WTC11 (cell line): ENCODE measurements around the gene ROS1. TPM values are rescaled to one million over a fixed set of nuclear protein-coding genes. Genes with fewer than 3 reads are reported as not detected.

Source experiments
- ATAC-seq: fragments of 200-7000 bp; cut with Tn5 transposase; 2 replicates; pipeline ENCODE4 v1.10.0; 2021; ENCODE audit warnings: mild to moderate bottlenecking, moderate library complexity
- CTCF ChIA-PET: fragments of 300-600 bp; sonication (Branson Sonifier 250); formaldehyde crosslinking; loops from one replicate; lab custom pipeline; 2021; ENCODE audit warnings: antibody characterized with exemption; lab: Charles Lee
- POLR2A ChIA-PET: fragments of 350-600 bp; sonication (Branson Sonifier 250); formaldehyde crosslinking; loops from one replicate; lab custom pipeline; 2021; ENCODE audit warnings: antibody characterized with exemption; lab: Charles Lee
- DNase-seq: peaks from one replicate; pipeline ENCODE4 v3.0.0; 2021; ENCODE audit warnings: low spot score
- H3K27ac Mint-ChIP-seq: 2 replicates; pipeline ENCODE4 v1.8.0; 2021; ENCODE audit warnings: mixed read lengths
- H3K27me3 Mint-ChIP-seq: 2 replicates; pipeline ENCODE4 v1.8.0; 2021; ENCODE audit warnings: low read depth, mild to moderate bottlenecking, moderate library complexity, mixed read lengths
- H3K36me3 Mint-ChIP-seq: 2 replicates; pipeline ENCODE4 v1.8.0; 2021; ENCODE audit warnings: mixed read lengths
- H3K4me1 Mint-ChIP-seq: 2 replicates; pipeline ENCODE4 v1.8.0; 2022; ENCODE audit warnings: mixed read lengths
- H3K4me3 Mint-ChIP-seq: 2 replicates; pipeline ENCODE4 v1.8.0; 2021; ENCODE audit warnings: mild to moderate bottlenecking, moderate library complexity, mixed read lengths
- H3K9me3 Mint-ChIP-seq: 2 replicates; pipeline ENCODE4 v1.8.0; 2021; ENCODE audit warnings: mixed read lengths
- ATF1 ChIP-seq: sonication (generic); formaldehyde crosslinking; IDR thresholded peaks from 2 replicates; pipeline ENCODE4 v1.8.1; 2023; ENCODE audit warnings: mild to moderate bottlenecking, moderate library complexity, missing genetic modification reagents
- ATF3 ChIP-seq: sonication (generic); formaldehyde crosslinking; conservative IDR thresholded peaks from 2 replicates; pipeline ENCODE4 v1.8.1; 2022; ENCODE audit warnings: mild to moderate bottlenecking, missing genetic modification reagents
- CBFB ChIP-seq: sonication (generic); formaldehyde crosslinking; IDR thresholded peaks from 2 replicates; pipeline ENCODE4 v1.8.1; 2022; ENCODE audit warnings: mild to moderate bottlenecking, low read depth, missing genetic modification reagents
- E2F1 ChIP-seq: sonication (generic); formaldehyde crosslinking; IDR thresholded peaks from 2 replicates; pipeline ENCODE4 v1.8.0; 2022; ENCODE audit warnings: mild to moderate bottlenecking, missing genetic modification reagents
- E2F5 ChIP-seq: sonication (generic); formaldehyde crosslinking; IDR thresholded peaks from 2 replicates; pipeline ENCODE4 v1.8.1; 2022; ENCODE audit warnings: mild to moderate bottlenecking, moderate library complexity, missing genetic modification reagents
- ERG ChIP-seq: fragments of 250-450 bp; sonication (Bioruptor Pico); IDR thresholded peaks from 2 replicates; pipeline ENCODE4 v1.8.0; 2021; ENCODE audit warnings: mild to moderate bottlenecking
- GABPB1 ChIP-seq: sonication (generic); formaldehyde crosslinking; IDR thresholded peaks from 2 replicates; pipeline ENCODE4 v1.8.1; 2023; ENCODE audit warnings: mild to moderate bottlenecking, missing genetic modification reagents
- GRHL2 ChIP-seq: fragments of 250-450 bp; sonication (Bioruptor Pico); IDR thresholded peaks from 2 replicates; pipeline ENCODE4 v1.8.0; 2022; ENCODE audit warnings: mild to moderate bottlenecking, moderate library complexity; ENCODE audit not compliant: insufficient replicate concordance, severe bottlenecking
- GTF2I ChIP-seq: fragments of 250-450 bp; sonication (Bioruptor Pico); conservative IDR thresholded peaks from 2 replicates; pipeline ENCODE4 v1.4.0; 2021; ENCODE audit warnings: mild to moderate bottlenecking
- HMGA2 ChIP-seq: fragments of 250-450 bp; sonication (Bioruptor Pico); IDR thresholded peaks from 2 replicates; pipeline ENCODE4 v1.4.0; 2021; ENCODE audit warnings: mild to moderate bottlenecking, moderate library complexity
- JAZF1 ChIP-seq: fragments of 250-450 bp; sonication (Bioruptor Pico); IDR thresholded peaks from 2 replicates; pipeline ENCODE4 v1.9.0; 2021; ENCODE audit warnings: moderate library complexity, mild to moderate bottlenecking, inconsistent platforms
- MXD4 ChIP-seq: fragments of 250-450 bp; sonication (Bioruptor Pico); IDR thresholded peaks from 2 replicates; pipeline ENCODE4 v1.8.0; 2021; ENCODE audit warnings: mild to moderate bottlenecking, moderate library complexity, borderline replicate concordance
- OVOL2 ChIP-seq: fragments of 250-450 bp; sonication (Bioruptor Pico); IDR thresholded peaks from 2 replicates; pipeline ENCODE4 v1.9.0; 2021; ENCODE audit warnings: mild to moderate bottlenecking, borderline replicate concordance
- PRRX2 ChIP-seq: fragments of 250-450 bp; sonication (Bioruptor Pico); IDR thresholded peaks from 2 replicates; pipeline ENCODE4 v1.8.0; 2021; ENCODE audit warnings: mild to moderate bottlenecking
- RELA ChIP-seq: sonication (generic); formaldehyde crosslinking; IDR thresholded peaks from 2 replicates; pipeline ENCODE4 v1.8.1; 2022; ENCODE audit warnings: missing genetic modification reagents, mild to moderate bottlenecking, borderline replicate concordance
- TEAD1 ChIP-seq: sonication (generic); formaldehyde crosslinking; IDR thresholded peaks from 2 replicates; pipeline ENCODE4 v1.8.0; 2022; ENCODE audit warnings: mild to moderate bottlenecking, missing genetic modification reagents
- USF1 ChIP-seq: sonication (generic); formaldehyde crosslinking; IDR thresholded peaks from 2 replicates; pipeline ENCODE4 v1.8.0; 2022; ENCODE audit warnings: mild to moderate bottlenecking, missing genetic modification reagents
- ZBTB21 ChIP-seq: sonication (generic); formaldehyde crosslinking; IDR thresholded peaks from 2 replicates; pipeline ENCODE4 v1.8.1; 2023; ENCODE audit warnings: mild to moderate bottlenecking, missing genetic modification reagents, borderline replicate concordance
- ZBTB43 ChIP-seq: sonication (generic); formaldehyde crosslinking; IDR thresholded peaks from 2 replicates; pipeline ENCODE4 v1.8.1; 2023; ENCODE audit warnings: mild to moderate bottlenecking, missing genetic modification reagents
- ZMAT4 ChIP-seq: fragments of 250-450 bp; sonication (Bioruptor Pico); IDR thresholded peaks from 2 replicates; pipeline ENCODE4 v1.9.0; 2021; ENCODE audit warnings: mild to moderate bottlenecking
- ZNF532 ChIP-seq: fragments of 250-450 bp; sonication (Bioruptor Pico); IDR thresholded peaks from 2 replicates; pipeline ENCODE4 v1.9.0; 2021; ENCODE audit warnings: mild to moderate bottlenecking, borderline replicate concordance
- ZNF671 ChIP-seq: fragments of 250-450 bp; sonication (Bioruptor Pico); IDR thresholded peaks from 2 replicates; pipeline ENCODE4 v1.8.0; 2021; ENCODE audit warnings: mild to moderate bottlenecking
- ZSCAN18 ChIP-seq: fragments of 250-450 bp; sonication (Bioruptor Pico); IDR thresholded peaks from 2 replicates; pipeline ENCODE4 v2.1.2; 2022; ENCODE audit warnings: mild to moderate bottlenecking, moderate library complexity
- total RNA-seq: library from RNA; stranded (reverse); gene quantifications from 3 replicates; pipeline ENCODE4 v1.2.3, GENCODE V29; 2021

ROS1 gene
- total RNA-seq, 1 experiment from 2014 or later, result 0.02 TPM

- TF ChIP-seq ZSCAN18 (CRISPR knock-in tag) (no peak), E2F5 (CRISPR knock-in tag) (no peak), ZMAT4 (CRISPR knock-in tag) (no peak), CBFB (CRISPR knock-in tag) (no peak), RELA (no peak), ERG (CRISPR knock-in tag) (no peak), JAZF1 (CRISPR knock-in tag) (no peak), ATF3 (CRISPR knock-in tag) (no peak)
Observed at GRCh38 chr6:117472667-117473066, 46.9 kb upstream of the ROS1 start (continued).

GRCh38 chr6:117469791-117470190 lies 44.0 kb upstream of the ROS1 start:
- H3K4me3 Mint-ChIP-seq, result no peak overlapping the region
- DNase-seq (no peak), ATAC-seq (no peak)
- peaks cover 3% of the 10 kb centered on the region; the same call in 1 of the 2 replicates for H3K27me3 Mint-ChIP-seq
- ChIA-PET CTCF (interaction anchor here (1.6 kb wide), 1 partner anchor 20 kb away, joined by 4 read pairs; no protein-coding TSS in a partner anchor), POLR2A (no interaction called here)
- H3K27ac Mint-ChIP-seq, result no peak overlapping the region
- H3K4me1 Mint-ChIP-seq, result no peaks in the 10 kb centered on the region
- H3K36me3 Mint-ChIP-seq, result no peaks in the 10 kb centered on the region
- no peaks in the 10 kb centered on the region for H3K9me3 Mint-ChIP-seq
- no peak for TF ChIP-seq PRRX2 (CRISPR knock-in tag)
- TF ChIP-seq GTF2I (CRISPR knock-in tag), result no peak
- TF ChIP-seq TEAD1 (CRISPR knock-in tag), result no peak
- no peak for TF ChIP-seq ZBTB43
- TF ChIP-seq ZNF671 (CRISPR knock-in tag), result no peak
- TF ChIP-seq ZNF532 (CRISPR knock-in tag), result no peak
- no peak for TF ChIP-seq USF1 (CRISPR knock-in tag)
- no peak for TF ChIP-seq OVOL2 (CRISPR knock-in tag)
- no peak for TF ChIP-seq MXD4
- no peak for TF ChIP-seq GABPB1 (CRISPR knock-in tag)
- no peak for TF ChIP-seq HMGA2 (CRISPR knock-in tag)
- no peak for TF ChIP-seq ATF1 (CRISPR knock-in tag)
- TF ChIP-seq ZBTB21 (CRISPR knock-in tag), result no peak
- TF ChIP-seq E2F1 (CRISPR knock-in tag), result no peak
- no peak for TF ChIP-seq GRHL2 (CRISPR knock-in tag)
- TF ChIP-seq E2F5 (CRISPR knock-in tag), result no peak
